Stimulated activated CD8-positive, alpha-beta memory T cell treated with anti-CD3 and anti-CD28 coated beads, Interleukin-7, amount 100 ng/mL, for 1 hour (primary cell): Measurements from ENCODE around the gene SERPINA5.
A peak's percentile ranks its signal among the peaks of the same experiment; 100 is the strongest.

Experiments
- DNase-seq, 2 donors: peaks; one replicate each; pipeline ENCODE4 v3.0.0-alpha.2; 2020; ENCODE audit warnings: low read depth in 2 of 2

Gene SERPINA5

DNA sequence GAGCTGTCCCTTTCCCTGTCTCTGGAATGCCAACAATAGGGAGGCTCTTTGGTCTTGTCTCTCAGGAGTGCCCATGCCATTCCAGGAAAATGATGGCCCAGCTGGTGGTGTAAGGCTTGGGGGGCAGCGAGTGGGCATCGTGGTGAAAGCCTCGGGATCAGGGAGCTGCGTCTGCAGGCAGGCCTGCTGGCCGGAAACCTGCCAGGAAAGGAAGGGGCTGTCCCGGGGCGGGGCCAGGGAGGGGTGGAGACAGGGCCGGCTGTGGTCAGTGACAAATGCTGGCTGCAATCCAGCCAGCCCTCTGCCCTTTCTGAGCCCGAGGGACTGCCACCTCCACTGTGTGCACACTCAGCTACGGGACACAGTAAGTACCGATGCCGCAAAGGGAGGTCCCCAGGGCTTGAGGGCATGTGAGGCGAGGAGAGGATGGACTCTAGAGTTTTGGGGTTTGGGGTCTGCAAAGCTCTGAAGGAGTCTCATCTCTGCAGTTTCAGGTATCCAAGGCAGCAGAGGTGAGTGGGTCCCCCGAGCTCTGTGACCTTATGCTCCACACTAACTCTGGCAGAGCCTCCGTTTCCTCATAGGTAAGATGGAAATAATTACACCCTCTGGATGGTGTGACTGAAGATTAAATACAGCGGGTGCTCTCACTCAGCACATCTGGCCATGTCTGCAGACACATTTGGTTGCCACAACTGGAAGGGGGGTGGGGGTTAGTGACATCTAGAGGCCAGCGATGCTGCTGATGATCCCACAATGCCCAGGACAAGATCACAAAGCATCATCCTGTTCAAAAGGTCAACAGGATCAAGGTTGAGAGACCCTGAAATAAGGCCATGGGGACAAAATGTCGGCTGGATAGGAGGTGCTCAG lies at the start of gene SERPINA5:
TSS of gene SERPINA5 (plus strand) at position 300 of the 873 bp plus-strand sequence. CDS start 5,937 bp downstream, outside the sequence.
- no peak for DNase-seq

GRCh38 chr14:94532447-94532846 lies 48.8 kb upstream of the SERPINA5 start:
- DNase-seq = no peak

DNA sequence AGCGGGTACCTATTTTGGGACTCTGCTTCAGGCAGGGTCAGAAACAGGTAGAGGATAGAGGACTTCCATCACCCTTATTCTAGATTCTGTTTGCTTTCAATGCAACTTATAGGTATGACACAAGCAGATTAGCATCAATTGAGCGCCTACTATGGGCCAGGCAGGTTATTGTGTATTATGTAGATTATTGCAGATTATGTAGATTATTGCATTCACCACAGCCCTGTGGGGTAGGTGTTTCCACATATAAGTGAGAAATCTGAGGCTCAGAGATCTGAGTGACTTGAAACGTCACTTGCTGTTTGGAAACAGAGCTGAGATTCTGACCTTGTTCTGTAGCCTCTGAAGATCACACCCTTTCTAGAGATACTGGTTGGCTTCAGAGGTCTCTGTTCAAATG lies 45.7 kb upstream of the SERPINA5 start:
- DNase-seq = no peak

- DNase-seq = no peak
Observed at GRCh38 chr14:94536836-94537235, 44.4 kb upstream of the SERPINA5 start.

DNA sequence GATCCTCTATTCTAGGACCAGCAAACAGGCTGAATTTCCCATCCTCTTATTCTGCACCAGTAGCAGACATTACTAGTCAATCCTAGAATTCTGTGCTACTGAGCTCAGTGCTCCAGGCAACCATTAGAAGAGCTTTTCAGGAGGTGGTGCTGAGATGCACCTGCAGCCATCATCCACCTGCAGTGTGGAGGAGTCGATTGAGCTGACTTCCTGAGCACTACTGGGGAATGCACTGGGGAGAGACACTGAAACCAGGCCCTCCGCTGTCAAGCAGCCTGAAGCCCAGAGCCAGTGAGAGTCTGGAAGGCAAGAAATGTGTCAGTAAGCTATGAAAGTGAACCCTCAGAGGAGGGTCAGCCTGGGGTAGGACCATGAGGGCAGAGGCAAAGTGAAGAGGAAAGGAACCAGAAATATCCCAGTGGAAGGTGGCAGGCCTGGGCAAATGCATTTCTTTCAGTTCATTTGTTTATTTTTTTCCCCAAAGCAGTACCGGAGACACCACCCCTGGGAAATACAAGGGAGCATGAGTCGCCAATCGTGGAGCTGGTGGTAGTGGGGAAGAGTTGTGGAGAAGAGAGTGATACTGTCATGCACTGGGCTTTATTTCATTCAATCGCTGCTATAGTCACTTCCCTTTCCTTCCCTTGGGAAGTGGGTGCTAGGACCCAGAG lies 43.0 kb upstream of the SERPINA5 start:
- no peak for DNase-seq

- DNase-seq = no peak
Observed at GRCh38 chr14:94539181-94539580, 42.0 kb upstream of the SERPINA5 start.

GRCh38 chr14:94540031-94540794 lies 41.0 kb upstream of the SERPINA5 start:
- no peak for DNase-seq

DNA sequence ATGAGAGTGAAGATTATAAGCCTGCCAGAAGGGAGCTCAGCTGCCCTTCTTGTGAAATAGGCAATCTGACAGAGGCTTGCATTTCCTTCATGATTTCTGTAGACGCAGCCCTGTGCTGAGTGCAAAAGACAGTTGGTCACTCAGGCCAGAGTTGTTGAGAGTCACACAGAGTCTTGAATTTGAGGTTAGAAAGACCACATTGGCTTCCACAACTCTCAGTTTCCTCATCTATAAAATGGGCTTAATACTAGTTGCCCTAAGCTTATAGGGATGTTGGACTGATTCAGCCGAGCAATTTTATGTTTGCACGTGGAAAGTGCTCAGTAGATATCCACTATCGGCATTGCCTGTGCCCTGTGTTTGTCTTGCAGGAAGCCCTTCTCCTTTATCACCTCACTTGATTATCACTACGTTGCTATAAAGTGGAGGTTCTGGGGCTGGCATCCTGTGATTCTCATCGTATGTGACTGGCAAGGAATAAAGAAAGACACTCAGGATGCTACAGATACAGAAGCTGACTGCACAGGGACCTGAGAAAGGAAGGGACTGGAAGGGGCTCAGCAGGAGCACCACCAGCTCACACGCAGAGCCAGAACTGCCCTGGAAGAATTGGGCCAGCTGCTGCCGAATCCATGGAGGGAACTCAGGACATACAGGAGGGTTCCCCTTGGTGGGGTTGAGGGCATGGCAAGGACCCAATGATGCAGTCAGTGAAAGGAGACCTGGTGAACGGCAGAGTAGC lies 39.8 kb upstream of the SERPINA5 start:
- DNase-seq = no peak

- DNase-seq = no peak
Observed at GRCh38 chr14:94542111-94542810, 39.0 kb upstream of the SERPINA5 start.

GRCh38 chr14:94542811-94543440 lies 38.3 kb upstream of the SERPINA5 start:
- no peak for DNase-seq

DNA sequence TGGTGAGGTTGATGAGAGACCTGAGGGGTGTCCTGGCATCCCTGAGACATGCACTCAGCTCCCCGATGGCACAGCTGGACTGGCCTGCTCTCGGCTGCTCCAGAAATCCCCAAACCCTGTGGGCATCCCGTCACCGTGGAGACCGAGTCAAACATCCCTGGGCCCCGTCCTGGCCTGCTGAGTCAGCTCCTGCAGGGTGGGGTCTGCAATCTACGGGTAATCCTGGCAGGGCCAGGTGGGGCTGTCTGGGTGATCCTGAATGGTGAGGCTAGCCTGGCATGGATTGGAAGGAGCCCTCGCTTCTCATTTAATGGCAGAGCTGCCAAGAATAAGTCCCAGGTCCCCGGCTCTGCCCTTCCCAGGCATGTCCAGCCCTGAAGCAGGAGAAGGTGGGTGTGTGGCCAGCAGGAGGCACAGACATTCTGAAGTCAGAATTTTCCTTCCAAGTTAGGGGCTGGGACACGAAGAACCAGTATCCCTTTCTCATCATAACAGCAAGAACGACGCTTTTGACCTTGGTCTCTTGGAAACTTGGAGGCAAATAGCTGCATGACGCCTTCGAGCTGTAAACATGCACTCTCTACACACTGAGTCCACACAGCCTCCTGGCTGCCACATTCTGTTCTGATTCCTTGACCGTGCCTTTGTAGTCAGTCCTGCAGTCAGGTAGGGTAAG lies 37.6 kb upstream of the SERPINA5 start:
- DNase-seq = no peak

DNA sequence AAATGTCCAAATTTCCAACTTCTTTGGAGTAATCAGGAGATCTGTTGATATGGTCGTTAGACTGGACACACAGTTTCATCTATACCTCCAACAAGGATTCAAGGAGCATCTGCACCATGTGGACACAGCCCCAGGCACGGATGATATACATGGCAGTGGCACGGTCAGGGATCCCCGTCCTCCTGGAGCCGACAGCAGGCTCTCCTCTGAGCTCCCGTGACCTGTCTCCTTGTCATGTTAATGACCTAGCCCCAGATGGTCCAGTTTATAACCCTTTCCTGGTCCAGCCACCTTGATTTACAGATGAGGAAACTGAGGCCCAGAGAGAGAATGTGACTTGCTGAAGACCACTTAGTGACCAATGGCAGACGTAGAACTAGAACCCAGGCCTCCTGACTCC lies 36.5 kb upstream of the SERPINA5 start:
- DNase-seq = no peak

DNA sequence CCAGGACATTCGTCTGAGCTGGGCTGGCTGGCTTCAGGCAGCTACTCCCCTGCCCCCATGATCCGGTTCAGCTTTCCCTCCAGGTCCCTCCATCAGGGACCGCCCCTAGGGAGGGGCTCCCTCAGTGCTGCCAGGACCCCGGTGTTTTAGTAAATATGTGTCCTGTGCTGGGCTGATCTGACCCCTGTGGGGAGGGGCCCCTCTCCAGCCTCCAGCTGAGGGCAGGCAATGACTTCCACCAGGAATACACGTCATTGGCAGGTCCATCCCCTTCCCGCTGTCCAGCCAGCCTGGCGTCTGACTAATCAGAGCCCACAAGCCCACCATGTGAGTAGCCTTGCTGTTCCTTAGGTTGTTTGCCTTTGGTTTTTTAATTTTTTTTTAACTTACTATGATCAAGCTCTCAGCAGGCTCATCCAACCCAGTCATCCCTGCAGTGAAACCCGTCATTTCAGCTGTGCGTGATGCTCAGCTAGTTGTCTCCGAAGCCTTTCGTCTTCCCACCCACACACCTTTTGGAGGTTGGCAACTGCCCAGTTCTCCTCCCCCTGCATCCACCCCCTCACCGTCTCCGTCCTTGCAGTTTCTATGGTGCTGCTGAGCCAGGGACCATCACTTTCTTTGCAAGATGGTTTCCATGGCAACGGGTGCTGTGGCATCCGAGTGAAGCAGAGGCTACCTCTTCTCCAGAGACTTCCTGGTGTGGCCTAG lies 35.9 kb upstream of the SERPINA5 start:
- no peak for DNase-seq

- DNase-seq = no peak
Observed at GRCh38 chr14:94547151-94547680, 34.0 kb upstream of the SERPINA5 start.

DNA sequence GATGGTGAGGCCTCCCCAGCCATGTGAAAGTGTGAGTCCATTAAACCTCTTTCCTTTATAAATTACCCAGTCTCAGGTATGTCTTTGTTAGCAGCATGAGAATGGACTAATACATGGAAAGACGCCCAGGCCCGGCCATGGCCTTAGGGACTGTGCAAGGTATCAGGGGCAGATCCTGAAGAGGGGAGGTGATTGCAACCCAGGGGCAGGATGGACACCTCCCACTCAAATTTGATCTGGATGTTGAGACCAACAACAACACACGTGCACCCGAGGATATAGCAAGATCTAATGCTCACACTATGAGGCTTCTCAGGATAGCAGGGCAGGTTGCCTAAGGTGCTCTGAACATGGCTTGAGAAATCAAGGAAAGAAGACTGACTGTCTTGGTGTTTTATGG lies 33.5 kb upstream of the SERPINA5 start:
- no peak for DNase-seq

GRCh38 chr14:94548131-94548998 lies 32.9 kb upstream of the SERPINA5 start:
- no peak for DNase-seq

DNA sequence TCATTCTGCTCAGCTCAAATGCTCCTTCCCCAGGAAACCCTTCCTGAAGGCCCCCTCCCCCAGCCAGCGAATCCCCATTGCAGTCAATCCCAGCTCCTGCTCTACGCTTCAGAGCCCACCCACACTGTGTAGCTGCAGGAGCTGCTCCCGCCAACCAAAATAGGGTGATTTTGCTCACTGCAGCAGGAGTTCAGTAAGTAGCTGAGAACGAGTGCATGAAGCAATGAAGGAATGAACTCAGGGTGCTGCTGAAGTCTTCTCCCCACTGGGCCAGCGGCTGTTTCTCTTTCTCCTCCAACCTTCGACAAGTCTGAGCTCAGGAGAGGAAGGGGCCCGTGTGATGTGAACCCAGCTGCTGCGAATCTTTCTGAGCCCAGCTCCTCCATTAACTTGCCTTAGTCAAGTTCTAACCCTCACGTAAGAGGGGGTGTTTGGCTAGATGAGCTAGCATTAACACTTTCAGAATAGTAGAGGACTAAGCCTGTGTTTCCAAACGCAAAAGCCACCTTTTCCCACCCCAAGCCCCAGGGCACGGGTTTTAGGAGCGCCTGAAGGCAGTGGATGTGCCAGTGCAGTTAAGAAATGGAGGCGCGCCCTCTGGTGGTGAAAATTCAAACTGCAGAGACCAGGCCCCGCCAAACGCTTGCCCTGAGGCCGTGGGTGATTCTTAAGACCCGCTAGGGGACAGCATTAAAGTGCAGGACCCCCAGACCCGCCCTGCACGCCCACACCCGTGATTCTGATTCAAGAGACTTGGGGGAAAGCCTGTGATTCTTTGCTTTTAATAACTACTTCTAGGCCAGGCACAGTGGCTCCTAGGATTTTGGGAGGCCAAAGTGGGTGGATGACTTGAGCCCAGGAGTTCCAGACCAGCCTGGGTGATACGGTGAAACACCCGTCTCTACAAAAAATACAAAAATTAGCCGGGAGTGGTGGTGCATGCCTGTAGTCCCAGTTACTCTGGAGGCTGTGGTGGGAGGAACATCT lies 31.9 kb upstream of the SERPINA5 start:
- peak in 1 of 2 donors; percentile 39 for DNase-seq
